NCI-H187 treated with DMSO at 0.1 percent for 48 hours (cell line): Measurements from ENCODE around the gene CDC42BPB.

Experiments used
- DNase-seq: peaks from one replicate; lab custom pipeline; 2025; lab: John Stamatoyannopoulos, UW

The CDC42BPB gene

GRCh38 chr14:102943454-102943853 is 113.9 kb downstream of the CDC42BPB start:
- no peak for DNase-seq

- DNase-seq, result no peak
Observed at GRCh38 chr14:102942069-102942468, 115.3 kb downstream of the CDC42BPB start.

GRCh38 chr14:102941419-102942011 is 115.8 kb downstream of the CDC42BPB start:
- DNase-seq, result no peak

GRCh38 chr14:102940729-102941362 is 116.5 kb downstream of the CDC42BPB start:
- no peak for DNase-seq

- no peak for DNase-seq
Observed at GRCh38 chr14:102939820-102940561, 117.4 kb downstream of the CDC42BPB start.

GRCh38 chr14:102939329-102939728 is 118.0 kb downstream of the CDC42BPB start:
- no peak for DNase-seq

GRCh38 chr14:102938191-102938590 is 119.2 kb downstream of the CDC42BPB start:
- DNase-seq, result no peak

- no peak for DNase-seq
Observed at GRCh38 chr14:102937331-102938175, 119.8 kb downstream of the CDC42BPB start.

GRCh38 chr14:102935756-102936155 is 121.6 kb downstream of the CDC42BPB start:
- DNase-seq, result no peak

- DNase-seq, result no peak
Observed at GRCh38 chr14:102933618-102934231, 123.6 kb downstream of the CDC42BPB start.

GRCh38 chr14:102932484-102933248 is 124.7 kb downstream of the CDC42BPB start:
- no peak for DNase-seq

- DNase-seq, result no peak
Observed at GRCh38 chr14:102931580-102932285, 125.6 kb downstream of the CDC42BPB start.

GRCh38 chr14:102930753-102931579 is 126.4 kb downstream of the CDC42BPB start:
- DNase-seq, result no peak

GRCh38 chr14:102930138-102930752 is 127.1 kb downstream of the CDC42BPB start:
- no peak for DNase-seq

- no peak for DNase-seq
Observed at GRCh38 chr14:102929241-102930137, 127.9 kb downstream of the CDC42BPB start.

GRCh38 chr14:102928412-102929240 is 128.7 kb downstream of the CDC42BPB start:
- peak; percentile 15 for DNase-seq

- DNase-seq, result no peak
Observed at GRCh38 chr14:102927878-102928411, 129.4 kb downstream of the CDC42BPB start.
